Stomach smooth muscle (tissue), 2 donors: ENCODE data around the gene TYW1B.
"Not testable (repeated sequence)": the region's sequence is repeated elsewhere in the genome, so short reads cannot be mapped to it uniquely, and the experiment has no call there.

Experiments
- H3K27ac ChIP-seq: one replicate; pipeline ENCODE4 v1.7.0; 2013; ENCODE audit warnings: mild to moderate bottlenecking, low read length, inconsistent platforms
- H3K27me3 ChIP-seq, 2 donors: one replicate each; pipeline ENCODE4 v1.7.0; 2013; ENCODE audit warnings: low read length in 2 of 2; ENCODE audit not compliant: insufficient read depth in 2 of 2, control insufficient read depth in 1 of 2
- H3K36me3 ChIP-seq, 2 donors: one replicate each; pipeline ENCODE4 v1.7.0; 2013; ENCODE audit warnings: low read length in 2 of 2; ENCODE audit not compliant: control insufficient read depth in 2 of 2, insufficient read depth in 2 of 2
- H3K4me1 ChIP-seq: one replicate; pipeline ENCODE4 v1.7.0; 2013; ENCODE audit warnings: low read length; ENCODE audit not compliant: control insufficient read depth, insufficient read depth
- H3K4me3 ChIP-seq, 2 donors: one replicate each; pipeline ENCODE4 v1.7.0; 2013; ENCODE audit warnings: low read length in 2 of 2
- H3K9ac ChIP-seq, 2 donors: one replicate each; pipeline ENCODE4 v1.7.0; 2013; ENCODE audit warnings: low read length in 2 of 2, mild to moderate bottlenecking in 1 of 2
- H3K9me3 ChIP-seq, 2 donors: one replicate each; pipeline ENCODE4 v1.7.0; 2013; ENCODE audit warnings: low read length in 2 of 2; ENCODE audit not compliant: control insufficient read depth in 2 of 2
- donor health status: healthy.
- donor health status: Pancreatic carcinoma.

The TYW1B gene

DNA sequence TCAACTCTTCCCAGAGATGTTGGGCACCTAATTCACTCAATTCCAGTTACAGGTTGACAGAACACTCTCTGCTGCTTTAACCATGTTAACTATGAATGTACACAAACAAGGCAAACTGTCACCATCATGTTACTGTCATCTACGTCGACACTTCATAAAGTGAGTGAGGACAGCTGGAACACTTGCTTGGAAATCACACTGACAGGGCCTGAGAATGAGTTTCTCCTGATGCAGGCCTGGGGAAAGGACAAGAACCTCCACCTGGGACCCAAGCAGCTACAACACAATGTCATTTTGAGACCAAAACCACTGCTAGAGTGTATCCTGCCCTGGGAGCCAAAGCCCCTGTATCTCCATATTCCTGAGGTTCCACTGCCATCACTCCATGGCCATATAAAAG lies 98.9 kb downstream of the TYW1B start:
- H3K27ac ChIP-seq, H3K9me3 ChIP-seq, H3K36me3 ChIP-seq, H3K9ac ChIP-seq, H3K27me3 ChIP-seq, H3K4me1 ChIP-seq, H3K4me3 ChIP-seq: not testable (repeated sequence)

DNA sequence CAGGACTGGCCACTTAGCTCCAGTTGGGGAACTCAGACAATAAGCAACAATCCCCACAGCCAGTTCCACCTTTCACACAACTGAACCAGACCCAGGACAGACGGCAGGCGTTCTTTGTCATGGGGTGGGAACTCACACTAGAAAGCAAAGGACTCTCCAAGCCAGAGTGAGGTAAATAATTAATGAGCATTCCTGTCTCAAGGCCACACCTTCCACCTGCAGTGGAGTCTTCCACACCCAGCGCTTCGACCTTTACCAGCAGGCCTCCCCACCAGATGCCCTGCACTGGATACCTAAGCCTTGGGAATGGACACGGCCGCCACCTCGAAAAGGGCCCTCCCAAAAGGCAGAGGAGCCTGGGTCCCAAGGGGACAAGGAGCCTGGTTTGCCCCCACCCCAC lies 105.3 kb downstream of the TYW1B start:
- not testable (repeated sequence) for H3K9me3 ChIP-seq, H3K9ac ChIP-seq, H3K4me3 ChIP-seq, H3K36me3 ChIP-seq, H3K27ac ChIP-seq, H3K4me1 ChIP-seq, H3K27me3 ChIP-seq

DNA sequence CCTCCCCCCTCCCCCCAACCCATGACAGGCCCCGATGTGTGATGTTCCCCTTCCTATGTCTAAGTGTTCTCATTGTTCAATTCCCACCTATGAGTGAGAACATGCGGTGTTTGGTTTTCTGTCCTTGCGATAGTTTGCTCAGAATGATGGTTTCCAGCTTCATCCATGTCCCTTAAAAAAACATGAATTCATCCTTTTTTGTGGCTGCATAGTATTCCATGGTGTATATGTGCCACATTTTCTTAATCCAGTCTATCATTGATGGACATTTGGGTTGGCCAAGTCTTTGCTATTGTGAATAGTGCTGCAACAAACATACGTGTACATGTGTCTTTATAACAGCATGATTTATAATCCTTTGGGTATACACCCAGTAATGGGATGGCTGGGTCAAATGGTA lies 107.1 kb downstream of the TYW1B start:
- not testable (repeated sequence) for H3K9me3 ChIP-seq, H3K27me3 ChIP-seq, H3K36me3 ChIP-seq, H3K27ac ChIP-seq, H3K4me3 ChIP-seq, H3K4me1 ChIP-seq, H3K9ac ChIP-seq

DNA sequence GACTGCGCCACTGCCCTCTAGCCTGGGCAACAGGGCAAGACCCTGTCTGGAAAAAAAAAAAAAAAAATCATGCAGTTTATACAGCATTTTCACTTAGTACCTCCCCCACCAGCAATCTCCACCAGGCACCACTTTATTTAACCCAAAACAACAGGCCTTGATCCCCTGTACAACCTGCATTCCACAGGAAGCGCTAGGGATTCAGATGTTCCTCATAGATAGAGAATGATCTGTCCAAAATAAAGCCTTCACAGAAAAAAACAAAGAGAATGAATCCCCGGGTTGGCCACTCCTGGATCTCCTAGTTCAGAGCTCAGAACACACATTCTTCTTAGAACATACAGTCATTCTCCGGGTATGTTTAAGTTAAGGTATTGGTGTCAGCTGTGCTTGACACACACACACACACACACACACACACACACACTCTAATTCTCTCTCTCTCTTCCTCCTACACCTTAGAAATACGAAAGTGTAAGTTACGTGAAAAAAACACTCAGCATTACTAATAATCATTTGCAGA lies 110.7 kb downstream of the TYW1B start:
- H3K9ac ChIP-seq, H3K27me3 ChIP-seq, H3K4me1 ChIP-seq, H3K9me3 ChIP-seq, H3K4me3 ChIP-seq, H3K27ac ChIP-seq, H3K36me3 ChIP-seq: not testable (repeated sequence)

DNA sequence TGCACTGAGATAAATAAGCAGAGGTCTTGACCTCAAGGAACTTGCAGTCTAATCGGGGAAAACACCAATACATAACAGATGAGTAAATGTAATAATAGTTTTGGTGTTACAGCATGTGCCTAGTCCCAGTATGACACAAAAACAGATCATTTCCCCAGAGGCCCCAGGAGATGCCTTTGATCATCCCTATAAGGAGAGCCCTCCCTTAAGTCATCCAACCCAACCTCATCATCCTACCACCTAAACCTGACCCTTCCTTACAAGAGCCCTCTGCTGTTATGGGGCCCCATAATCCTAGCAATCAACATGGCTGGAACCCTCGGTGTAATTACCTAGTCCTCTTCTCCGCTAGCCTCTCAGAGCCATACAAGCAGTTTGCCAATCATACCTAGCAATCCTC lies 116.1 kb downstream of the TYW1B start:
- H3K9ac ChIP-seq, H3K27ac ChIP-seq, H3K36me3 ChIP-seq, H3K27me3 ChIP-seq, H3K4me3 ChIP-seq, H3K9me3 ChIP-seq, H3K4me1 ChIP-seq: not testable (repeated sequence)

DNA sequence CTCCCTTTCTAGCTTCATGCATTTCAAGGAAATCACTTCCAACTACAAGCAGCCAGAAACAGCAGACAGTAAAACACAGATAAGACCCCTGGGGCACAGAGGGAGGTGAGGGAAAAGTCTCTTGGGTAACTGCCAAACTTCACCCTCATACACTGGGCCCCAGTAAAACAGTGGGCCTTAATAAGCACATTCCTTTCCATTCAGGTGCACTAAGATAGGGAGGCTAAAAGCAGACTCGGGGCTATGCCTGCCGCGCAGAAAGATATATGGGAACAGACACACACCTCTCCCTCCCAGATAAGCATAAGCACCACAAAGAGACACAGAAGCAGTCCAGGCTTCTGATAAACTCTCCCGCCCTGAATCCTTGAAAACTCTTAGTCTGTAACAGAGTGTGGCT lies 117.0 kb downstream of the TYW1B start:
- Histone ChIP-seq H3K4me1 (no peaks in the 10 kb centered on the region), H3K9me3 (no peaks in the 10 kb centered on the region), H3K9ac (no peak overlapping the region)

DNA sequence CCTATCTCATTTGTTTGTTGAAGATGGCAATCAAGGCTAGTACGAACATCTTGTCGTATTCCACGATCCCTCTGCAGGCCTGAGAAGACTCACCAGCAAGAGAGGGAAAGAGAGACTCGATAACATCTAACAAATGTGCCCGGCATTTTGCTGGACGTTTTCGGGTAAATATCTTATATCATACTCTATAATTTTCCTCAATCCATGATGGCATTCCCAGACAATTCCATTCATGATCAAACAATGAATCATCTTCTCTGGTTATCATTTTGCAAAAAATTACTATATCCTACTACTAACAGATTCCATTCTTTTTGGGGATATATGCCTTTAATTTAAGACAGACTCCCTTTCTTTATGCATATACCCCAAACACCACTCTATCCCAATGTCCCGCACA lies 118.1 kb downstream of the TYW1B start:
- H3K27me3 ChIP-seq, result no peaks in the 10 kb centered on the region
- no peak overlapping the region for H3K27ac ChIP-seq
- no peak overlapping the region for H3K4me3 ChIP-seq
- H3K9ac ChIP-seq, result no peak overlapping the region
- H3K4me1 ChIP-seq, result no peaks in the 10 kb centered on the region
- no peaks in the 10 kb centered on the region for H3K36me3 ChIP-seq
- no peaks in the 10 kb centered on the region for H3K9me3 ChIP-seq

More for the DNA sequence above, 117.0 kb downstream of the TYW1B start:
- Histone ChIP-seq H3K36me3 (no peaks in the 10 kb centered on the region), H3K27me3 (no peaks in the 10 kb centered on the region), H3K27ac (no peak overlapping the region), H3K4me3 (no peak overlapping the region)

DNA sequence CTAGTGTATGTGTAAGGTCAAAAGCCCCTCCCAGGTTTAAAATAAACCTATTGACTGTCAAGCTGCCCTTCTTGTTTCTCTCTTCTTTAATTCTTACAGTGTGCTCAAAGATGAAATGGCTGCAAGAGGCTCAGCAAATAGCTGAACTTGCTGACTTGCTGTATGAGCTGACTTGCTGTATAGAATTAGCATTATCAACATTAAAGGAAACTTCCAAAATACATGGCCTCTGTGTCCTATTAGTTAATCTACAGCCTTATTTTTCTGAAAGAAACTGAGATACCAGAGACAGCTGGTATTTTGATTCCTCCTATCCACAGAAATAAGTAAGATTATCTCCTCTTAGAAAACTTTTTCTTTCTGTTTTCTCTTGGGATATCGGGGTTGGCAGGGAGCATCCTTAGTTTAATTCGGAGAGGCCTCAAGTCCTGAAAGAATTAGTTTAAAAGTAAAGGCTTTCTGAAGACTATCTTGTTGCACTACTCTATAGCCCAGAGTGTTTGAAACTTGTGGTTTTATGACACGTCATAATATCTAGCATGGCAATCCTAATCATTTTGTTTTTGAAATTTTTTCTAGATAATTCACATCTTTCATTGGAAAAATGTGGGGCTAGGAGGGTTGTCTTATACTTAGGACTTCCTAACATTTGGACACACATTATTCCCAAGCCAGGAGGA lies 119.5 kb downstream of the TYW1B start:
- H3K4me1 ChIP-seq, H3K27me3 ChIP-seq, H3K4me3 ChIP-seq, H3K9me3 ChIP-seq, H3K27ac ChIP-seq, H3K36me3 ChIP-seq, H3K9ac ChIP-seq: not testable (repeated sequence)

DNA sequence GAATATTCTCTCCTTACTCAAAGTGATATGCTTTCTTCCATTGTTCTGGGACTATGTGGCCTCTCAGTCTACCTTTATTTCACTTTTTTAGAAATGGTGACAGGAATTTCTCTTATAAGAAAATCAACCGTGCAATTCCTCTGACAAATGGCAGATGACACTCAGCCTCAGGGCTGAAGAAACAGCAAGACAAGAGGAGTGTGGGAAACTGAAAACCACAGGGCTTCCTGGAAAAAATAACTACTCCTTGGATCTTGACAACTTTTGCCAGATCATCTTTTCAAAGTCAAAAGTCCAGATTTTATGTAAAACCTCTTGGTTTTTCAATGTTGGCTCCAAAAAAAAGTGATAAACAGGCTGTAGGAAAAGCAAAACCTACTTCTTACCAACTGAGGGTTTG lies 121.5 kb downstream of the TYW1B start:
- H3K9me3 ChIP-seq, result no peaks in the 10 kb centered on the region

DNA sequence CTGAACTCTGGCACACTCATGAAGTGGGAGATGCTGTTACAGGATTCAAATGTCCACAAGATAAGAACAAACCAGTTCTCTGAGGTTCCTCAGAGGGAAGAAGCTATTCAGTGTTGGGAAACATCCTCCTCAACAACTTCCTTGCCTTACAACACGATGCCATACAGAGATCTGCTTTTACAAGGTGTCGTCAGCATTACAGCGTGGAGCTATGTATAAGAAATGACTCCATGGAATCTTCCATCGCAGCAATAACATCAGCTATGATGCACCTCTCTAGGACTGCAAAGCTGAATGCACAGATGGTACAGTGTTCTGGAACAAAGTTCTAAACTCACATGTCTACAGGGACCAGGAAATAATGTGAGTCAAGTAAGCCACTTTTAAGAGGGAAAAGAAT lies 122.3 kb downstream of the TYW1B start:
- H3K27me3 ChIP-seq, H3K27ac ChIP-seq, H3K4me3 ChIP-seq, H3K9ac ChIP-seq, H3K9me3 ChIP-seq, H3K36me3 ChIP-seq, H3K4me1 ChIP-seq: not testable (repeated sequence)

More for the DNA sequence above, 121.5 kb downstream of the TYW1B start:
- H3K27ac ChIP-seq, result no peak overlapping the region
- no peak overlapping the region for H3K4me3 ChIP-seq
- H3K27me3 ChIP-seq, result no peaks in the 10 kb centered on the region
- H3K9ac ChIP-seq, result no peak overlapping the region
- H3K36me3 ChIP-seq, result no peaks in the 10 kb centered on the region
- H3K4me1 ChIP-seq, result no peaks in the 10 kb centered on the region

DNA sequence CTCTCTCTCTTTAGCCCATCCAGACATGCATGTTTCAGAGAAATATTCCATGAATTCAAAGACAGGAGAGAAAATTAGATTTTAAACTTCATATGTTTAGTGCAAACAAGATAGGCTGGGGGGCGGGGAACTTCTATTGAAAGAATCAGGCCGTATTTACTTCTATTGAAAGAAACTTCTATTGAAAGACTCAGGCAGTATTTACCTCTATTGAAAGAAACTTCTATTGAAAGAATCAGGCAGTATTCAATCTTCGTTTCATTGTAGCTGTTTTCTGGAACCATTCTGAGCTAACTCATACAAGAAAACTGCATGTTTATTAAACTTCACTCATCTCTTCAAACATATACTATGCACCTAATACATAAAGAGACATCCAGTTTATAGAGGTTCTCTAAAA lies 123.1 kb downstream of the TYW1B start:
- Histone ChIP-seq H3K27me3 (no peaks in the 10 kb centered on the region), H3K9ac (no peak overlapping the region), H3K9me3 (no peaks in the 10 kb centered on the region), H3K36me3 (no peaks in the 10 kb centered on the region), H3K4me3 (no peak overlapping the region), H3K27ac (no peak overlapping the region), H3K4me1 (no peaks in the 10 kb centered on the region)
